ENCODE results near the gene CDH11. TPM values are rescaled to one million over a fixed set of nuclear protein-coding genes. Genes with fewer than 3 reads are reported as not detected.
A peak's percentile ranks its signal among the peaks of the same experiment; 100 is the strongest.

CDH11 gene
- total and polyA plus RNA-seq, 2 of the 4 experiments (the other 2 are of a cell fraction) = 266 to 601 TPM

- no peak overlapping the region for H4K8ac ChIP-seq (ENCODE audit: low read depth in 2 of 2, low read length in 2 of 2)
- H3K79me1 ChIP-seq (ENCODE audit: low read depth in 1 of 2, low read length in 2 of 2) = peaks cover 15% of the 10 kb centered on the region in 2 experiments
- H3K9me1 ChIP-seq (ENCODE audit: insufficient read depth, low read length) = peaks cover 4% of the 10 kb centered on the region; the same call in 1 of the 2 replicates
- H3K4me2 ChIP-seq (ENCODE audit: low read depth, low read length) = no peak overlapping the region
- H3K56ac ChIP-seq (ENCODE audit: extremely low read depth, insufficient read depth, low read length) = no peak overlapping the region
- CTCF ChIA-PET = interaction anchor here (1.2 kb wide), 1 partner anchor 8 kb away, joined by 3 read pairs; no protein-coding TSS in a partner anchor
- peak overlapping the region; percentile 44; the same call in 1 of the 2 replicates for H3K9ac ChIP-seq (ENCODE audit: low read depth, low read length)
- dilution Hi-C loops (cut with HindIII; ENCODE audit: low sequenced_read_pairs, unreplicated experiment) (no loop called here), in situ Hi-C loops (cut with MboI; ENCODE audit: low sequenced_read_pairs) (no loop called here), intact Hi-C loops (cut with micrococcal nuclease) (loop anchor here (10.0 kb wide), 1 partner anchor 1611 kb away; no protein-coding TSS in a partner anchor)
- peaks cover 59% of the 10 kb centered on the region for H3K36me3 ChIP-seq (ENCODE audit: control insufficient read depth, insufficient read depth, low read length)
- no peak overlapping the region for H2BK120ac ChIP-seq (ENCODE audit: low read depth, low read length)
- 0 out of 2 replicates have a peak, but pooled peaks cover 1% of the 10 kb centered on the region for H3K4me1 ChIP-seq (ENCODE audit: control insufficient read depth, insufficient read depth, low read length)
- no peak overlapping the region; the same call in 1 of the 2 replicates for H2BK20ac ChIP-seq (ENCODE audit: low read depth, low read length)
- 0 out of 2 replicates have a peak overlapping the region, but pooled peaks have one; percentile 42 for H3K14ac ChIP-seq (replicated peaks; ENCODE audit: low read depth, low read length)
- no CpG with 5 or more reads among the region's 1 CpG for WGBS, 2 experiments (ENCODE audit: extremely low coverage in 2 of 2, insufficient read length in 1 of 2)
- DNase-seq (no peak), ATAC-seq (ENCODE audit: low read depth) (no peak)
- no peak overlapping the region; the same call in 1 of the 2 replicates for H3K27ac ChIP-seq (ENCODE audit: insufficient read depth, low read length)
- H2BK15ac ChIP-seq (ENCODE audit: low read depth, low read length) = no peak overlapping the region
- no peak overlapping the region for H2AFZ ChIP-seq (replicated peaks; ENCODE audit: low read length, poor library complexity)
- no peak overlapping the region for H2BK5ac ChIP-seq (ENCODE audit: low read depth, low read length, poor library complexity, severe bottlenecking)
- no peak overlapping the region for H3K18ac ChIP-seq (ENCODE audit: low read depth, low read length)
- no peak overlapping the region for H4K5ac ChIP-seq (ENCODE audit: low read depth, low read length)
- H2AK5ac ChIP-seq (ENCODE audit: low read depth, low read length) = no peak overlapping the region
- no peak overlapping the region for H3K23ac ChIP-seq (ENCODE audit: low read depth, low read length)
- POLR2A ChIA-PET (ENCODE audit: unreplicated experiment) = no interaction called here
- no peaks in the 10 kb centered on the region for H3K9me3 ChIP-seq (ENCODE audit: control insufficient read depth, insufficient read depth, low read length)
- no peaks in the 10 kb centered on the region for H3K27me3 ChIP-seq (ENCODE audit: control insufficient read depth, insufficient read depth, low read length)
- H2AK9ac ChIP-seq (replicated peaks; ENCODE audit: low read depth, low read length, poor library complexity) = no peak overlapping the region
- H3K4ac ChIP-seq (ENCODE audit: low read depth, low read length) = no peak overlapping the region
- no TSS peak for BruUV-seq (replicated peaks)
- no peak overlapping the region for H3K4me3 ChIP-seq (ENCODE audit: insufficient read depth, low read depth, low read length)
- H4K20me1 ChIP-seq (ENCODE audit: insufficient read depth, low read length) = no peaks in the 10 kb centered on the region; the same call in 1 of the 2 replicates
- H4K91ac ChIP-seq (ENCODE audit: insufficient read depth, low read depth, low read length) = no peak overlapping the region
- TF ChIP-seq CEBPB (IDR thresholded peaks at IDR 0.05; ENCODE audit: low read depth, low read length) (peak; percentile 37; the same call in 1 of the 2 replicates), RAD21 (IDR thresholded peaks at IDR 0.05; ENCODE audit: low read length) (no peak)
Measured at GRCh38 chr16:64975821-64976220, 146.0 kb downstream of the CDH11 start.
